Nephron progenitor cell (in vitro differentiated cells): ENCODE results near the gene MCOLN3.

Experiments used
- DNase-seq: peaks from one replicate; pipeline ENCODE4 v3.0.0; 2021
- H3K27ac Mint-ChIP-seq: 2 replicates; pipeline ENCODE4 v1.8.0; 2021; ENCODE audit warnings: mild to moderate bottlenecking, moderate library complexity, mixed read lengths
- H3K27me3 Mint-ChIP-seq: 2 replicates; pipeline ENCODE4 v1.8.0; 2021; ENCODE audit warnings: mild to moderate bottlenecking, low read depth, mixed read lengths; ENCODE audit not compliant: poor library complexity
- H3K36me3 Mint-ChIP-seq: 2 replicates; pipeline ENCODE4 v1.8.0; 2021; ENCODE audit warnings: low read depth, mixed read lengths
- H3K4me1 Mint-ChIP-seq: 2 replicates; pipeline ENCODE4 v1.8.0; 2021; ENCODE audit warnings: mixed read lengths
- H3K4me3 Mint-ChIP-seq: 2 replicates; pipeline ENCODE4 v1.8.0; 2021; ENCODE audit warnings: mild to moderate bottlenecking, moderate library complexity, mixed read lengths
- H3K9me3 Mint-ChIP-seq: 2 replicates; pipeline ENCODE4 v1.8.0; 2021; ENCODE audit warnings: mild to moderate bottlenecking, moderate library complexity, mixed read lengths
- TF ChIP-seq, protein P1 (sequence below): fragments of 200-600 bp; sonication (generic); IDR thresholded peaks from 2 replicates; pipeline ENCODE4 v1.5.0; 2021; ENCODE audit warnings: antibody characterized with exemption

MCOLN3 gene

DNA sequence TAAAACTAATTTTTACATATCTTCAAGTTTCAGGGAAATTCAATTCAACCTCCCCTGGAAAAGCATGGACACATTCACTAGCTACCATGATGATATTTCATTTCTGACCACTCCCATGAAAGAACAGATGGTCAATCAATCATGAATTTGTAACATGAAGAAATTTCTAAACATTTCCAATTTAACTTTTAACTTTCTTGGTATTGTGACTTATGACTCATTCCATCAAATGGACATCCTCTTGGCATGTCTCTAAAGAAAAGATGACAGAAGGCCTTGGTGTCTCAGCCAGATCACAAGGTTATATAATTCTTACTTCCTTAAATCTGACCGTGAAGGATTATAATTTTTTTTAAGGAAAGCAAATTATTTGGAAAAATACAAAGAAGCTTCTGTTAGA is 10.5 kb upstream of the MCOLN3 start:
- Mint-ChIP-seq H3K27me3 (peaks cover 15% of the 10 kb centered on the region), H3K4me1 (peaks cover 27% of the 10 kb centered on the region), H3K4me3 (no peak overlapping the region), H3K9me3 (no peaks in the 10 kb centered on the region), H3K27ac (no peak overlapping the region), H3K36me3 (no peaks in the 10 kb centered on the region)
- no peak for DNase-seq
- TF ChIP-seq, protein P1, sequence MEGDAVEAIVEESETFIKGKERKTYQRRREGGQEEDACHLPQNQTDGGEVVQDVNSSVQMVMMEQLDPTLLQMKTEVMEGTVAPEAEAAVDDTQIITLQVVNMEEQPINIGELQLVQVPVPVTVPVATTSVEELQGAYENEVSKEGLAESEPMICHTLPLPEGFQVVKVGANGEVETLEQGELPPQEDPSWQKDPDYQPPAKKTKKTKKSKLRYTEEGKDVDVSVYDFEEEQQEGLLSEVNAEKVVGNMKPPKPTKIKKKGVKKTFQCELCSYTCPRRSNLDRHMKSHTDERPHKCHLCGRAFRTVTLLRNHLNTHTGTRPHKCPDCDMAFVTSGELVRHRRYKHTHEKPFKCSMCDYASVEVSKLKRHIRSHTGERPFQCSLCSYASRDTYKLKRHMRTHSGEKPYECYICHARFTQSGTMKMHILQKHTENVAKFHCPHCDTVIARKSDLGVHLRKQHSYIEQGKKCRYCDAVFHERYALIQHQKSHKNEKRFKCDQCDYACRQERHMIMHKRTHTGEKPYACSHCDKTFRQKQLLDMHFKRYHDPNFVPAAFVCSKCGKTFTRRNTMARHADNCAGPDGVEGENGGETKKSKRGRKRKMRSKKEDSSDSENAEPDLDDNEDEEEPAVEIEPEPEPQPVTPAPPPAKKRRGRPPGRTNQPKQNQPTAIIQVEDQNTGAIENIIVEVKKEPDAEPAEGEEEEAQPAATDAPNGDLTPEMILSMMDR: no peak

DNA sequence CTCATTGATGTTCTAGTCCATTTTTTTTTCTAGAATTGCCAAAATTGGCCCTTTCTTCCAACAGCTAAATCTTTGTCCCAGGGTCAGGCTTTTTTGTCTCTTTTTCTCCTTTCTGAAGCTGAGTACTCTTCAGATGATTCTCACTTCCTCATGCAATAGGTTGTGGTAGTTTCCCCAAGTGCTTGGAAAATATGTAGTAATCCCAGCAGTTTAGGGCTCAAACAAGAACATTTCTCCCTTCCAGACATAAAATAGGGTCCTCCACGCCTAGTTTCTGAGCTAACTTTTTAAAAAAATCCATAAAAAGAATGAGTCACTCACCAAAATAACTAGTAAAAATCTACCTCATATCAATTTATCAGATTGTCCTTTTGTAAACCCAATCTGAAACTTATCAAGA is 10.0 kb upstream of the MCOLN3 start:
- TF ChIP-seq, protein P1: no peak
- Mint-ChIP-seq H3K4me3 (no peak overlapping the region), H3K27ac (no peak overlapping the region), H3K27me3 (peaks cover 17% of the 10 kb centered on the region), H3K36me3 (no peaks in the 10 kb centered on the region), H3K9me3 (no peaks in the 10 kb centered on the region), H3K4me1 (peaks cover 27% of the 10 kb centered on the region)
- no peak for DNase-seq

DNA sequence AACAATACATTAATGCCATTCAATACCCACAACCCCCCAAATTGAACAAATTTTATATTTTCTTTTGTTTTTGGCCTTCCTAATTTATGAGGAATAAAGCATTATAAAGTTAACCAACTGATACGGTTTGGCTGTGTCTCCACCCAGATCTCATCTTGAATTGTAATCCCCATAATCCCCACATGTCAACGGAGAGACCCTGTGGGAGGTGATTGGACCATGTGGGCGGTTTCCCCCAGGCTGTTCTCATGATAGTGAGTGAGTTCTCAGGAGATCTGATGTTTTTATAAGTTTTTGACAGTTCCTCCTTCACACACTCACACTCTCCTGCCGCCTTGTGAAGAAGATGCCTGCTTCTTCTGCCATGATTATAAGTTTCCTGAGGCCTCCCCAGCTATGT is 6.4 kb upstream of the MCOLN3 start:
- Mint-ChIP-seq H3K4me3 (no peak overlapping the region), H3K27me3 (peaks cover 33% of the 10 kb centered on the region), H3K27ac (no peak overlapping the region), H3K9me3 (no peaks in the 10 kb centered on the region), H3K36me3 (no peaks in the 10 kb centered on the region), H3K4me1 (peaks cover 8% of the 10 kb centered on the region)
- no peak for DNase-seq
- TF ChIP-seq, protein P1: no peak

DNA sequence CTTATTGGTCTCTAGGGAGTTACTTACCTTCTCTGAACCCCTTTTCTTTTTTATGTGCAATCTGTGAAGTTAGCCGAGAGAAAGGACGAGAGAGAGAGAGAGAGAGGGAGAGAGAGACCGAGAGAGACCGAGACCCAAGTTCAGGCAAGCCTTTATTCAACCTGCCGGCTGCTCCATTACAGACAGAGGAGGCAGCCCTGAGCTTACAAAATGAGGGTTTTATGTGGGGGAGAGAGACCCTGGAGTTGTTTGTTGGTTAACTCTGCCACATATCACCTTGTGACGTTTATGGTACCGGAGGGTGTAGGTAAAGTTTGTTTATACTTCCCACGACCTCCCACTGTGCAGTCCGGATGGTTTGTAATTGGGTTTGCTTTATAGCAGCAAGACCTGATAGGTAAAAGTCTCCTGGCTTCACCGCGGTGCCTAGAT is 1.5 kb upstream of the MCOLN3 start:
- DNase-seq: peak; percentile 38
- Mint-ChIP-seq H3K4me1 (peaks cover 24% of the 10 kb centered on the region), H3K4me3 (peak overlapping the region; percentile 68), H3K9me3 (no peaks in the 10 kb centered on the region), H3K27me3 (peaks cover 65% of the 10 kb centered on the region), H3K36me3 (no peaks in the 10 kb centered on the region), H3K27ac (no peak overlapping the region)
- TF ChIP-seq, protein P1: no peak

DNA sequence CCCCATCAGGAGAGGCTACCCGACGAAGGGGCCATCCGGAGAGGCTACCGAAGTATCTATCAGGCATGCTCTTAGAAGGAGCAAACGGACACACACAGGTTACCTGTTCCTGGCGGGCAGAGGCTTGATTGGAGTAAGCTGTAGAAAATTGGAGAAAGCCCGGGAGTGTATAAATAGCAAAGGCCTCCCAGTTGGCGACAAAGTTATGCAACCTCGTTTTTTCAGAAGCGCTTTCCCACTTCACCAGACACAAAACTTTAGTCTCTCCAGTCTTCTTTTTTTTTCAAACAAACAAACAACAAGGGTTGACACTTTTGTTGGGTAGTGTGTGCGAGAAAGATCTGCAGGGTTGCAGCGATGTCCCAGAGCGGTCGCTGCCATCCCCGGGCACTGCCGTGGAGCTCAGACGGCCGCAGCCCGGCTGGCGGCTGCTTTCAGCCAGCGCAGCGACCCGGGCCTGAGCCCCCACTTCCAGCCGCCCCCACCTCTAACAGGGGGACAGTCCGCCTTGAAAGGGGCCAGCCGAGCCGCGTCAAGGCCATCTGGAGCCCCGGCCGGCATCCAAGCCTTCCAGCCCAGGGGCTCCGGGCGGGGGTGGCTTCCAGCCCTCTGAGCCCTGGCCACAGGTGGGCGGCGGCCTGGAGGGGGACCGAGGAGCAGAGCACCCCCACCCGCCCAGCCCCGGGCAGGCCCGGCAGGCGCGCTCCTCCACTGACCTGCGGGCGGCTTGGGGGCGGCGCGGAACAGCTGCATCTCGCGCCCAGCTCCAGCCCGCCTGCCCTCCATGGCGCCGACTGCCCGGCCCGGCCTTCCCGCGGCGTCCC is 616 bp downstream of the MCOLN3 start:
- TF ChIP-seq, protein P1: no peak
- Mint-ChIP-seq H3K27me3 (peaks cover 76% of the 10 kb centered on the region), H3K4me3 (peak overlapping the region; percentile 66), H3K27ac (no peak overlapping the region), H3K36me3 (no peaks in the 10 kb centered on the region), H3K4me1 (peaks cover 24% of the 10 kb centered on the region), H3K9me3 (no peaks in the 10 kb centered on the region)
- peak; percentile 66 for DNase-seq

DNA sequence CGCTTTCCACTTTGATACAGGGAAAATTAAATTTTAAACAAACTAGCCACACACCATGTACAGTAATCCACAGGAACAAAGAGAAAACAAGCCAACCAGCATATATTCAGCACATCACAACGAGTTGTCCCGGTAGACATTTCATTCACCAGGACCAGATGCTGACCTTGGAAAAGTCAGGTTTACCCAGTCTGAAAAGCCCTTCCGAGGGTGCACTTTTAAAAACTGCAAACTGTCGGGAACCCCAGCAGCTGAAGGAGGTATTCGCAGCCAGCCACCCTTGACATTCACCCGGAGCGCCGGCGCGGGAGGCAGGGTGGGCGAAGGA is 1.2 kb downstream of the MCOLN3 start:
- no peak overlapping the region for H3K27ac Mint-ChIP-seq
- peaks cover 24% of the 10 kb centered on the region for H3K4me1 Mint-ChIP-seq
- TF ChIP-seq, protein P1: no peak
- peaks cover 80% of the 10 kb centered on the region for H3K27me3 Mint-ChIP-seq
- H3K9me3 Mint-ChIP-seq: no peaks in the 10 kb centered on the region
- no peaks in the 10 kb centered on the region for H3K36me3 Mint-ChIP-seq
- peak; percentile 41 for DNase-seq
- peak overlapping the region; percentile 66 for H3K4me3 Mint-ChIP-seq
